HepG2 (cell line): ENCODE results near the gene PSMD12. TPM values are rescaled to one million over a fixed set of nuclear protein-coding genes. Genes with fewer than 3 reads are reported as not detected.

Experiments
- AHDC1 ChIP-seq: sonication (generic); formaldehyde crosslinking; IDR thresholded peaks from 2 replicates; pipeline ENCODE4 v1.5.1; 2020; ENCODE audit warnings: mild to moderate bottlenecking, missing genetic modification reagents, borderline replicate concordance
- EHMT2 ChIP-seq: fragments of 200-600 bp; sonication (generic); IDR thresholded peaks from 2 replicates; pipeline ENCODE4 v1.7.0; 2017; ENCODE audit warnings: antibody characterized with exemption, low read depth, low read length, borderline replicate concordance
- PATZ1 ChIP-seq: sonication (generic); formaldehyde crosslinking; IDR thresholded peaks from 2 replicates; pipeline ENCODE4 v1.4.0; 2020; ENCODE audit warnings: missing genetic modification reagents
- PTBP1 ChIP-seq: fragments of 200-400 bp; formaldehyde crosslinking; IDR thresholded peaks from 2 replicates; pipeline ENCODE4 v1.6.1; 2018; ENCODE audit warnings: low read length, low read depth; ENCODE audit not compliant: poor library complexity, severe bottlenecking
- THRA ChIP-seq: sonication (generic); formaldehyde crosslinking; IDR thresholded peaks from 2 replicates; pipeline ENCODE4 v1.4.0; 2020; ENCODE audit warnings: missing genetic modification reagents, borderline replicate concordance
- ZBTB46 ChIP-seq: sonication (generic); formaldehyde crosslinking; IDR thresholded peaks from 2 replicates; pipeline ENCODE4 v1.4.0; 2020; ENCODE audit warnings: mild to moderate bottlenecking, missing genetic modification reagents, borderline replicate concordance
- ZKSCAN8 ChIP-seq: IDR thresholded peaks from 2 replicates; pipeline ENCODE4 v1.6.1; 2016; ENCODE audit warnings: borderline replicate concordance, missing genetic modification reagents, missing compliant biosample characterization
- ZNF317 ChIP-seq: sonication (generic); formaldehyde crosslinking; IDR thresholded peaks from 2 replicates; pipeline ENCODE4 v1.5.0; 2020; ENCODE audit warnings: mild to moderate bottlenecking, missing genetic modification reagents
- ZNF367 ChIP-seq: sonication (generic); formaldehyde crosslinking; IDR thresholded peaks from 2 replicates; pipeline ENCODE4 v1.4.0; 2020; ENCODE audit warnings: missing genetic modification reagents, borderline replicate concordance
- ZNF496 ChIP-seq: sonication (generic); formaldehyde crosslinking; IDR thresholded peaks from 2 replicates; pipeline ENCODE4 v1.8.1; 2023; ENCODE audit warnings: mild to moderate bottlenecking, moderate library complexity, missing genetic modification reagents; ENCODE audit not compliant: insufficient replicate concordance
- ZNF512B ChIP-seq: sonication (generic); formaldehyde crosslinking; IDR thresholded peaks from 2 replicates; pipeline ENCODE4 v1.5.1; 2020; ENCODE audit warnings: missing genetic modification reagents, mild to moderate bottlenecking, borderline replicate concordance
- ZNF709 ChIP-seq: sonication (generic); formaldehyde crosslinking; IDR thresholded peaks from 2 replicates; pipeline ENCODE4 v1.5.0; 2020; ENCODE audit warnings: mild to moderate bottlenecking, missing genetic modification reagents
- polyA plus RNA-seq, 8 experiments: library from polyadenylated mRNA; depleted of rRNA in 3 of 8; stranded (reverse) in 7 of 8; unstranded in 1 of 8; fragments of >200 nt; fragmentation: Illumina TruSeq in 4 of 8; extraction: Trizol in 4 of 8; gene quantifications; 2 replicates each; pipeline versions ENCODE4 v1.2.1 to v1.2.3, GENCODE V29; 2011 to 2016; ENCODE audit warnings: low read depth in 4 of 8, missing spikeins in 1 of 8, mixed read lengths in 1 of 8; ENCODE audit not compliant: insufficient read depth in 1 of 8
- total RNA-seq, 5 experiments: library from RNA; depleted of rRNA; stranded (reverse); fragments of >200 nt; fragmentation: Illumina TruSeq; extraction: Trizol; gene quantifications; 2 replicates each; pipeline ENCODE4 v1.2.3, GENCODE V29; 2016; ENCODE audit warnings: low read depth in 1 of 5

The PSMD12 gene
- total and polyA plus RNA-seq, 2 of the 13 experiments (the other 11 are each of a cell fraction or from before 2014, with no cell fraction given) = 27.4 to 71.7 TPM

- TF ChIP-seq ZBTB46 (CRISPR knock-in tag) = 0 out of 2 replicates have a peak, but pooled peaks have one; percentile 11
- no peak for TF ChIP-seq THRA (CRISPR knock-in tag)
- no peak for TF ChIP-seq AHDC1 (CRISPR knock-in tag)
- TF ChIP-seq ZNF496 (CRISPR knock-in tag) = no peak
- peak; percentile 12 for TF ChIP-seq PTBP1
- peak; percentile 33; the same call in 1 of the 2 replicates for TF ChIP-seq ZNF512B
- no peak for TF ChIP-seq ZNF367 (CRISPR knock-in tag)
- peak; percentile 79 for TF ChIP-seq PATZ1 (CRISPR knock-in tag)
- no peak for TF ChIP-seq ZKSCAN8 (CRISPR knock-in tag)
- TF ChIP-seq EHMT2 = no peak
- TF ChIP-seq ZNF317 (CRISPR knock-in tag) = no peak
- TF ChIP-seq ZNF709 (CRISPR knock-in tag) = no peak
These were observed 10.5 kb upstream of the PSMD12 start, which contains the start of gene PITPNC1 (continued) for GRCh38 chr17:67376737-67377487.
